Measurements from ENCODE around the gene COPA. TPM values are rescaled to one million over a fixed set of nuclear protein-coding genes. Genes with fewer than 3 reads are reported as not detected.

COPA gene
- total RNA-seq, 3 donors from 2014 or later (not counting 1 experiment from before 2014, with no cell fraction given), result 140 to 167 (median 148) TPM

DNA sequence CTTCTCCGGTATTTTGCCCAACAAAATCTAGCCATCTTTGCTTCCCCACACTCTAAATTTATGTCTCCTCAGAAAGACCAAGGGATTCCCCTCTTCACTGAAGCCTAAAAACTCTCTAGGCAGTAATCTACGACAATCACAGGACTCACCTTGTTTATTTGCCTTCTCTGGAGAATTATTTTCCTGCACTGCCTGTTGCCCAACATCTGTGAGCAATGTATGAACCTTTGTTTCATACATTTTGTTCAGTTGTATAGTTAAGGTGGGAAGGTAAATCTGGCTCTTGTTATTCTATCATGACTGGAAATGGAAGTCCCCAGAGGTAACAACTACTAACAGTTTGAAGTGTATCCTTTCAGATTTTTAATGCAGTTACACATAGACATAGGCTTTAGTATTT, 2.2 kb downstream of the COPA start:
- H3K4me3 Mint-ChIP-seq, result no peak overlapping the region
- peak overlapping the region; percentile 51 to 99 for H3K27ac Mint-ChIP-seq
- peaks cover 26% of the 10 kb centered on the region for H3K36me3 Mint-ChIP-seq
- no peaks in the 10 kb centered on the region for H3K27me3 Mint-ChIP-seq (ENCODE audit: low read depth in 2 of 2)
- no peaks in the 10 kb centered on the region for H3K27me3 ChIP-seq (ENCODE audit: control insufficient read depth, insufficient read depth, low read length)
- H3K36me3 ChIP-seq (ENCODE audit: control insufficient read depth, insufficient read depth, low read length), result peaks cover 48% of the 10 kb centered on the region
- H3K9me3 ChIP-seq (ENCODE audit: control insufficient read depth, insufficient read depth, low read length), result no peaks in the 10 kb centered on the region
- DNase-seq (no peak), ATAC-seq (no peak)
- H3K4me1 ChIP-seq (ENCODE audit: control insufficient read depth, insufficient read depth, low read length), result peaks cover 10% of the 10 kb centered on the region
- intact Hi-C loops (cut with micrococcal nuclease), result no loop called here
- WGBS (ENCODE audit: insufficient coverage), result 91% methylated on average over 2 of the region's 2 CpGs
- H3K4me1 Mint-ChIP-seq, result peaks cover 45% of the 10 kb centered on the region in 2 donors
- H3K9me3 Mint-ChIP-seq, result no peaks in the 10 kb centered on the region
- no peak overlapping the region for H3K4me3 ChIP-seq (ENCODE audit: low read length)
- TF ChIP-seq, protein P1, sequence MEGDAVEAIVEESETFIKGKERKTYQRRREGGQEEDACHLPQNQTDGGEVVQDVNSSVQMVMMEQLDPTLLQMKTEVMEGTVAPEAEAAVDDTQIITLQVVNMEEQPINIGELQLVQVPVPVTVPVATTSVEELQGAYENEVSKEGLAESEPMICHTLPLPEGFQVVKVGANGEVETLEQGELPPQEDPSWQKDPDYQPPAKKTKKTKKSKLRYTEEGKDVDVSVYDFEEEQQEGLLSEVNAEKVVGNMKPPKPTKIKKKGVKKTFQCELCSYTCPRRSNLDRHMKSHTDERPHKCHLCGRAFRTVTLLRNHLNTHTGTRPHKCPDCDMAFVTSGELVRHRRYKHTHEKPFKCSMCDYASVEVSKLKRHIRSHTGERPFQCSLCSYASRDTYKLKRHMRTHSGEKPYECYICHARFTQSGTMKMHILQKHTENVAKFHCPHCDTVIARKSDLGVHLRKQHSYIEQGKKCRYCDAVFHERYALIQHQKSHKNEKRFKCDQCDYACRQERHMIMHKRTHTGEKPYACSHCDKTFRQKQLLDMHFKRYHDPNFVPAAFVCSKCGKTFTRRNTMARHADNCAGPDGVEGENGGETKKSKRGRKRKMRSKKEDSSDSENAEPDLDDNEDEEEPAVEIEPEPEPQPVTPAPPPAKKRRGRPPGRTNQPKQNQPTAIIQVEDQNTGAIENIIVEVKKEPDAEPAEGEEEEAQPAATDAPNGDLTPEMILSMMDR (IDR thresholded peaks at IDR 0.05), result no peak
- H3K27ac ChIP-seq (ENCODE audit: low read length), result no peak overlapping the region

DNA sequence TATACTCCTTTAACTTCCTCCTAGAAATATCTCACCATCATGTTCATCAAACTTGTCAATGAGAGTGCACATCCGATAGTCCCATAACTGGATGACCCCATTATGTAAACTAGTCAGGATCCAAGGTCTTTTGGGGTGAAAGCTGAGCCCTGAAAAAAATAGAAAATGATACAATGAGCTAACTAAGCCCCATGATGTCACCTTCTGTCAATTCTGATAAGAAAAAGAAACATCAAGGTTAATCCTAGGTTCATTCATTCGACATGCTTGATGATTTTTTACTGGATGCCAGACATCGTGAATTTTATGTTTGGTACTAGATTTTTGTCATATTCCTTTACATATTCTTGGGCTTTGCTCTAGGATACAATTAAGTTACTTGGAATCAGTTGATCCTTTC, 2.9 kb downstream of the COPA start:
- no peak overlapping the region for H3K27ac ChIP-seq (ENCODE audit: low read length)
- H3K27me3 ChIP-seq (ENCODE audit: control insufficient read depth, insufficient read depth, low read length), result no peaks in the 10 kb centered on the region
- intact Hi-C loops (cut with micrococcal nuclease), result no loop called here
- H3K36me3 Mint-ChIP-seq, result peaks cover 26% of the 10 kb centered on the region
- H3K9me3 ChIP-seq (ENCODE audit: control insufficient read depth, insufficient read depth, low read length), result no peaks in the 10 kb centered on the region
- no peaks in the 10 kb centered on the region for H3K27me3 Mint-ChIP-seq (ENCODE audit: low read depth in 2 of 2)
- peaks cover 45% of the 10 kb centered on the region in 2 donors for H3K4me1 Mint-ChIP-seq
- no peak for DNase-seq
- no peak overlapping the region for H3K4me3 Mint-ChIP-seq
- H3K4me3 ChIP-seq (ENCODE audit: low read length), result no peak overlapping the region
- no peaks in the 10 kb centered on the region for H3K9me3 Mint-ChIP-seq
- H3K27ac Mint-ChIP-seq, result peak overlapping the region; percentile 51 to 99
- peaks cover 10% of the 10 kb centered on the region for H3K4me1 ChIP-seq (ENCODE audit: control insufficient read depth, insufficient read depth, low read length)
- H3K36me3 ChIP-seq (ENCODE audit: control insufficient read depth, insufficient read depth, low read length), result peaks cover 48% of the 10 kb centered on the region
- WGBS (ENCODE audit: insufficient coverage), result 100% methylated on average over 3 of the region's 3 CpGs
- no peak for ATAC-seq
- TF ChIP-seq, protein P1 (IDR thresholded peaks at IDR 0.05), result no peak

DNA sequence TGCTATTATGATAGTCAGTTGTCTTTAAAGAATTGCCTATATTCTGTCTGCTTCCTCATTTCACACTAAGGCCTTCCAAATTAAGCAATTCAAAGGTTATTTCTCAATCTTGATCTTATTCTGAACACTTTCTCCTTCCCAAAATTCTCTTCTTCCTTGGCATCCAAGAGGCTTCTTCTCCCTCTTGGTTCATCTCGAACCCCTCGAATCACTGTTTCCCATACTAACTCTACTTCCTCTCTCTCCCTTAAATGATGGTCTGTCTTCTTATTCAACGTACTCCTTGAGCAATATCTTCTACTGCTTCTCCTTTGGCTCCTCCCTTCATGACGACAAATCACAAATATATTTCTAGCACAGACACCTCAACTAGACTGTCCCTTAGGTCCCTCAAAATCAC, 4.5 kb downstream of the COPA start:
- TF ChIP-seq, protein P1 (IDR thresholded peaks at IDR 0.05), result no peak
- Histone ChIP-seq H3K4me1 (ENCODE audit: control insufficient read depth, insufficient read depth, low read length) (peaks cover 7% of the 10 kb centered on the region), H3K27me3 (ENCODE audit: control insufficient read depth, insufficient read depth, low read length) (no peaks in the 10 kb centered on the region), H3K27ac (ENCODE audit: low read length) (no peak overlapping the region), H3K9me3 (ENCODE audit: control insufficient read depth, insufficient read depth, low read length) (no peaks in the 10 kb centered on the region), H3K4me3 (ENCODE audit: low read length) (no peak overlapping the region), H3K36me3 (ENCODE audit: control insufficient read depth, insufficient read depth, low read length) (peaks cover 58% of the 10 kb centered on the region)
- H3K9me3 Mint-ChIP-seq, result no peaks in the 10 kb centered on the region
- peaks cover 35 to 44% of the 10 kb centered on the region in 2 donors for H3K4me1 Mint-ChIP-seq
- H3K4me3 Mint-ChIP-seq, result no peak overlapping the region
- no peaks in the 10 kb centered on the region for H3K27me3 Mint-ChIP-seq (ENCODE audit: low read depth in 2 of 2)
- intact Hi-C loops (cut with micrococcal nuclease), result no loop called here
- H3K27ac Mint-ChIP-seq, result peak overlapping the region; percentile 51 to 99
- no peak for ATAC-seq
- peaks cover 29% of the 10 kb centered on the region for H3K36me3 Mint-ChIP-seq
- 88% methylated on average over 4 of the region's 4 CpGs for WGBS (ENCODE audit: insufficient coverage)
- DNase-seq, result no peak

DNA sequence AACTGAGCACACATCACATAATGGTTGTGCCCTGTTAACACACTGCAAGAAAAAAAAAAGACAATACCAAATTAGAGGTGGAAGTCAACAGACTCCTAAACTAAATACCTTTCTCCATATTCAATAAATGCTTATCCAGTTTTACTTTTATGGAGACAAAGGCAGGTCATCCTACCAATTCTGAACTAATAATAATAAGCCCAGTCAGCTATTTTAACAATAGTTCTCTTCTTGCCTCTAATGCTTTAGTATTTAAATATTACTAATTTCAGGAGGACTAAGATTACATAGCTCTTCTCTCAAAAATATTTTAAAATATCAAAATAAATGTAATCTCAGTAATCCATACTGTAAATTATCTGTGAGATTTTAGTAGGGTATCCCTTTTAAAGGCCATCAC, 10.5 kb downstream of the COPA start:
- Histone ChIP-seq H3K9me3 (ENCODE audit: control insufficient read depth, insufficient read depth, low read length) (no peaks in the 10 kb centered on the region), H3K4me1 (ENCODE audit: control insufficient read depth, insufficient read depth, low read length) (no peaks in the 10 kb centered on the region), H3K27me3 (ENCODE audit: control insufficient read depth, insufficient read depth, low read length) (no peaks in the 10 kb centered on the region), H3K36me3 (ENCODE audit: control insufficient read depth, insufficient read depth, low read length) (peaks cover 88% of the 10 kb centered on the region), H3K27ac (ENCODE audit: low read length) (no peak overlapping the region), H3K4me3 (ENCODE audit: low read length) (no peak overlapping the region)
- no peak overlapping the region for H3K4me3 Mint-ChIP-seq
- TF ChIP-seq, protein P1 (IDR thresholded peaks at IDR 0.05), result no peak
- H3K27me3 Mint-ChIP-seq (ENCODE audit: low read depth in 2 of 2), result no peaks in the 10 kb centered on the region
- H3K4me1 Mint-ChIP-seq, result no peaks in the 10 kb centered on the region
- no peak for DNase-seq
- ATAC-seq, result no peak
- H3K27ac Mint-ChIP-seq, result no peak overlapping the region
- no peaks in the 10 kb centered on the region for H3K9me3 Mint-ChIP-seq
- intact Hi-C loops (cut with micrococcal nuclease), result no loop called here
- peaks cover 20% of the 10 kb centered on the region for H3K36me3 Mint-ChIP-seq
